HG02610 (cell line): ENCODE data around the gene ZNF841.
"Not testable (repeated sequence)": the region's sequence is repeated elsewhere in the genome, so short reads cannot be mapped to it uniquely, and the experiment has no call there.

ENCODE experiments used
- ATAC-seq: cut with Tn5 transposase; IDR thresholded peaks from one replicate; pipeline ENCODE4 v1.9.1; 2021; ENCODE audit warnings: mild to moderate bottlenecking, moderate library complexity; ENCODE audit not compliant: unreplicated experiment

The ZNF841 gene

DNA sequence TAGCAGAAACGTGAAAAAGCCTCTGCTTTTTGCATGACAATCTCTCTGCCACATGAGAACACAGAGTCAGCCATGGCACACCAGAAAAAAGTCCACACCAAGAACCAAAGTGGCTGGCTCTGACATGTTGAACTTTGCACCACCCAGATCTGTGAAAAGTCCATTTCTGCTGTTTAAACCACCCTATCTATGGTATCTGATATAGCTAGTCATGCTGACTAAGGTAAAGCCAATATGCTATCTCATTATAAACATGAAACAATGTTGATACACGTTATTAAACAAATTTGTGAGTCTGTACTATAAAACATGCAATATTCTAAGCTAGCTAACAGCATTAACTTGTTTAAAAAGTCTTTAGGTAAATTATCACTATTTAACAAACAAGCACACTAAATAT is 25.9 kb downstream of the ZNF841 start:
- no peak for ATAC-seq

DNA sequence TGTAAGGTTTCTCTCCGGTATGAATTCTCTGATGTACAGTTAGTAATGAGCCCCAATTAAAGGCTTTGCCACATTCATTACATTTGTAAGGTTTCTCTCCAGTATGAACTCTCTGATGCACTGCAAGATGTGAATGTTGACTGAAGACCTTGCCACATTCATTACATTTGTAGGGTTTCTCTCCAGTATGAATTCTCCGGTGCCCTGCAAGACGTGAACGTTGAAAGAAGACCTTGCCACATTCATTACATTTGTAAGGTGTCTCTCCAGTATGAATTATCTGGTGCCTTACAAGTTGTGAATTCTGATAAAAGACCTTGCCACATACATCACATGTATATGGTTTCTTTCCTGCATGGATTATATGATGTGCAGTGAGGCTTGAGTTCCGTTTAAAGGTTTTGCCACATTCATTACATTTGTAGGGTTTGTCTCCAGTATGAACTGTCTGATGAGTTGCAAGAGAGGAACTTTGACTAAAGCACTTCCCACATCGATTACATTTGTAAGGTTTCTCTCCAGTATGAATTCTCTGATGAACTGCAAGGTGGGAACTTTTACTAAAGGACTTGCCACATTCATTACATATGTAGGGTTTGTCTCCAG is 29.2 kb downstream of the ZNF841 start:
- ATAC-seq: no peak

GRCh38 chr19:52065399-52065798 is 30.2 kb downstream of the ZNF841 start:
- no peak for ATAC-seq

- ATAC-seq: not testable (repeated sequence)
Observed at GRCh38 chr19:52056480-52056879, 39.1 kb downstream of the ZNF841 start.

DNA sequence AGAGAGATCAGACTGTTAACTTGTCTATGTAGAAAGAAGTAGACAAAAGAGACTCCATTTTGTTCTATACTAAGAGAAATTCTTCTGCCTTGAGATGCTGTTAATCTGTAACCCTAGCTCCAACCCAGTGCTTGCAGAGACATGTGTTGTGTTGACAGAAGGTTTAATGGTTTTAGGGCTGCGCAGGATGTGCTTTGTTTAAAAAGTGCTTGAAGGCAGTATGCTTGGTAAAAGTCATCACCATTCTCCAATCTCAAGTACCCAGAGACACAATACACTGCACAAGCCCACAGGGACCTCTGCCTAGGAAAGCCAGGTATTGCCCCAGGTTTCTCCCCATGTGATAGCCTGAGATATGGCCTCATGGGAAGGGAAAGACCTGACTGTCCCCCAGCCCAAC is 43.8 kb downstream of the ZNF841 start:
- ATAC-seq: not testable (repeated sequence)

DNA sequence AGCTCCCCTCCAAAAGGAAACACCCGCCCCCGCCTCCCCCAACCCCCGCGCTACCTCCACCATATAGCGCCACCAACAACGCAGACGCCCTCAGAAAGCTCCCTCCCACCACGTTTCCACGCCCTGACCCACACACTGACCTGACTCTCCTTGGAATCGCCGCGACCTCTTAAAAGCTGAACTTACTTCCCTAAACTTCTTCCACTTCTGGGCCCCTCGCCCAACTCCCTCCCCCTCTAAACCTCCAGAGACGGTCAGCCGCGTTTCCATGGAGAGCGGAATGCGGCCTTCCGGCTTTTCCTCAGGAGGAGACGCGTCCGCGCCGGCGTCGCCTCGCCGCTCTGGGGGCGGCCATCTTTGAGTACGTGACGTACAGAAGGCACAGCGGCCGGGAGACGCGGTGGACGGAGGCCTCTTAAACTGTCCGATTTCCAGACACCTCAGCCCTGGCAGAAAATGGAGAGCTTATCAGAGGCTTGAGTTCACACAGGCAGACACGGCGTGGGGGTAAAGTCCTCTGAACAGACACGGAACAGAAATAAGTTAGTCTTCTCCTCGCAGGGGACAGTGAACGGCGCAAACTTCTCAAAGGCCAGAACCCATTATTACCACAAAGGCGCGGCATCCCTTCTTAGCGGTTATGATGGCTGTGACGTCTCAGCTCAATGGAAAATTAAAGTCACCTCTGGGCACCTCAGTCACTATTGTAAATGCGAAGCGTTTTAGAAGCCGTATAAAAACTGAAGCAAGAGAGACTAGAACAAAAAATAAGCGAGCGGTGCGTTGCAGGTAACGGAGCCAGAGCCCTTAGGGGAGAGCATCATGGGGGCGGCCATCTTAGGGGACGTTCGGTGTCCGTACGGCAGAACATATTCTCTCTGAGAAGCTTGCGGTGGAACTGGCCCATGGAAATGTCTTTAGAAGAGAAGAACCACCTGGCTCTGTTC is 46.7 kb downstream of the ZNF841 start, which contains the start of gene ZNF432:
Gene ZNF432 (minus strand): TSS at position 284 of the 947 bp plus-strand sequence. CDS start 1,970 bp downstream, outside the sequence.
- ATAC-seq: peak; percentile 91

DNA sequence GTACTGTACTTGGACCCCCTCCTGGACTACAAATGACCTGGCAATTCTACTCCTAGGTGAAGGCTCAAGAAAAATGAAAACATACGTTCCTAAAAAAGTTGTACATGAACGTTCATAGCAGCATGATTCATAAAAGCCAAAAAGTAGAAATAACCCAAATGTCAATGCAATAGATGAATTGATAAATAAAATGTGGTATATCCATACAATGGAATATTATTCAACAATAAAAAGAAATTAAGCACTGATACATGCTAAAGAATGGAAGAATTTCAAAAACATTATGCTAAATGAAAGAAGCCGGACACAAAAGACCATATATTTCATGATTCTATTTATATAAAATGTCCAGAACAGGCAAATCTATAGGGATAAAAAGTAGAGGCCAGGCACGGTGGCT is 56.4 kb downstream of the ZNF841 start:
- no peak for ATAC-seq

- no peak for ATAC-seq
Observed at GRCh38 chr19:52034051-52034728, 61.4 kb downstream of the ZNF841 start.

DNA sequence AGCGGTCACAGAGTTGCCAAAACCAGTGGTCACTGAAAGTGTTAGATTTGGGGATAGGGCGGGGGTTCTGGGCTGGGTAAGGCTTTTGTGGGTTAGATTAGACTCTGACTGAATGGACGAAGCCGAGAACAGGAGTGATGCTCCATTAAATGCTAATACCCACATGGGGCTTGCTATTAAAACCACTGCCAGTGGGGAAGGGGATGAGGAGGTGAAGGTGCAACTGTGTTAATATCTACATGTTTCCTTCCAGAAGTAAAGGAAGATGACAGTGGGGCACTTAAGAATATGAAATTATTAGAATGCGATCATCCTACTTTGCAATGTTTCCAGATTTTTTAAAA is 66.8 kb downstream of the ZNF841 start:
- no peak for ATAC-seq

DNA sequence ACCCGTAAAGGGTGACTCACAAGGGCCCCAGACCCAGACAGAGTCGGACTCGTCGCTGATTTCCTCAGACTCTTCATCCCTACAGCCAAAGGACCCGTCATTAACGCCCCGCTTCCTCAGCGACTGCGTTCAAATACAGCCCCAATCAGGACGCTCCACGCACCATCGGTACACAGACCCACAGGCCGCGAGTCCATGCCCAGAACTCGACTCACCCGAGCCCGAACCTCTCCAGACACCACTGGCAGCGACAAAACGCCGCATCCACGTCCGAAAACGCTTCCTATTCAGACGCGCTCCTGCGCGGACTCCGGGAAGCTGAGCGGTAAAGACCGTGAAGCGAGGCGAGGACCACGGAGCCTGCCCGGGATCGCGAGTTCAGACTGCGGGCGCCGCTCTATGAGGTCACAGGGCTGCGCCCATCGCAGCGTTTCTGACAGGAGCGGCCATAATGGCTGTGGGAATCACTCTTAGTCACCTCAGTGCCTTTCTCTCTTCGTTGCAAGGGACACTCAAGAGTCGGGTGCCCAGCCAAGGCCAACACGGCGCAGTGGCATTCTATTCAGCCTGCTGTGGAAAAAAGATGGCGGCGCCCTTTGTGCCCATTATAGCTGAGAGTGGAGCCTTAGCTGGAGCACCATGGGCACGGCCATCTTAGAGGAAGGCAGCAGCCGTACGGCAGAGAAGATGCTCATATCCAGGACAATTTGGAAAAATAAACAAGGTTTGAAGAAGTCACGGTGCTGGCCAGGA is 67.4 kb downstream of the ZNF841 start, which contains the start of gene ZNF614:
Gene ZNF614 (minus strand): TSS at position 353 of the 753 bp plus-strand sequence. CDS start 2,634 bp downstream, outside the sequence.
- ATAC-seq: peak; percentile 85

- ATAC-seq: not testable (repeated sequence)
Observed at GRCh38 chr19:52026255-52026990, 69.1 kb downstream of the ZNF841 start.

GRCh38 chr19:52024478-52024877 is 71.1 kb downstream of the ZNF841 start:
- ATAC-seq: not testable (repeated sequence)

DNA sequence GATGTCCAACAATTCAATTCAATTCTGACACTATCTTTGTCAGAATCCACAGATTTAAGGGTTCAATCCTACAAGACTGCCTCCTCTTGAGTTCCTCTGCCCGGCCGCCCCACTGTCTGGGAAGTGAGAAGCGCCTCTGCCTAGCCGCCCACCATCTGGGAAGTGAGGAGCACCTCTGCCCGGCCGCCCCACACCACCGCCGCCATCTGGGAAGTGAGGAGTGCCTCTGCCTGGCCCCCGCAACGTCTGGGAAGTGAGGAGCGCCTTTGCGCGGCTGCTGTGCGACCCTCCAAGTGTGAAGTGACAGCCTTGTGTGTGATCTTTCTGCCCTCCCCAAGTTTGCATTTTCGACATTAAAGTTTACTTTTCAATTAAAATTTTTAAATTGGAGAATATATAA is 73.4 kb downstream of the ZNF841 start:
- no peak for ATAC-seq

GRCh38 chr19:52020506-52020905 is 75.1 kb downstream of the ZNF841 start:
- no peak for ATAC-seq
